T-helper 2 cell treated with Interferon-gamma antibody and Interleukin-4, amounts not matched to agents 5 μg/mL and 100 μg/mL, for 36 hours (primary cell): ENCODE data around the gene NPM1.
A peak's percentile ranks its signal among the peaks of the same experiment; 100 is the strongest.
"Not testable (repeated sequence)": the region's sequence is repeated elsewhere in the genome, so short reads cannot be mapped to it uniquely, and the experiment has no call there.

Experiments
- DNase-seq: peaks from one replicate; pipeline ENCODE4 v3.0.0; 2021; ENCODE audit warnings: low spot score
- H3K27ac Mint-ChIP-seq: one replicate; pipeline ENCODE4 v1.8.0; 2021; ENCODE audit warnings: mild to moderate bottlenecking, mixed read lengths
- H3K27me3 Mint-ChIP-seq: one replicate; pipeline ENCODE4 v1.8.0; 2021; ENCODE audit warnings: low read depth, mixed read lengths
- H3K36me3 Mint-ChIP-seq: one replicate; pipeline ENCODE4 v1.8.0; 2021; ENCODE audit warnings: low read depth, mixed read lengths
- H3K4me1 Mint-ChIP-seq: one replicate; pipeline ENCODE4 v1.8.0; 2021; ENCODE audit warnings: low read depth, mixed read lengths
- H3K4me3 Mint-ChIP-seq: one replicate; pipeline ENCODE4 v1.8.0; 2022; ENCODE audit warnings: mild to moderate bottlenecking, moderate library complexity, mixed read lengths
- H3K9me3 Mint-ChIP-seq: one replicate; pipeline ENCODE4 v1.8.0; 2021; ENCODE audit warnings: mixed read lengths

Gene NPM1

DNA sequence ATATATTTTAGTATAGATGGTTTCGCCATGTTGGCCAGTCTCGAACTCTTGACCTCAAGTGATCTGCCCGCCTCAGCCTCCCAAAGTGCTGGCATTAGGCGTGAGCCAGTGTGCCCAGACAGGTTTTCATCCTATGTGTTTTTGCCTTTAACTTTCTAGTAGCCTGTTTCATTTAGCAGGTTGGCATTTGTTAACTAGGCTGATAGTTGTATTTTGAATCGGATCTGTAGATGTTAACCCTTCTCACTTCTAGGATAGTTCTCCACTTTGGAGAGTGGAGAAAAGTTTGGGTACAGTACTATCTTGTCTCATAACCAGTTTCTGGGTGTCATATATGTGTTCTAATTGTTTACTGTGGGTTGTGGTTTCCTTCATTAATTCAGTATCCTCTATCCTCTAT is 24.5 kb downstream of the NPM1 start:
- no peaks in the 10 kb centered on the region for H3K9me3 Mint-ChIP-seq
- H3K4me1 Mint-ChIP-seq, result peaks cover 30% of the 10 kb centered on the region
- no peaks in the 10 kb centered on the region for H3K27me3 Mint-ChIP-seq
- peaks cover 63% of the 10 kb centered on the region for H3K36me3 Mint-ChIP-seq
- DNase-seq, result no peak
- no peak overlapping the region for H3K27ac Mint-ChIP-seq
- H3K4me3 Mint-ChIP-seq, result no peak overlapping the region

GRCh38 chr5:171413153-171413910 is 25.7 kb downstream of the NPM1 start:
- Mint-ChIP-seq H3K36me3 (peaks cover 52% of the 10 kb centered on the region), H3K27ac (peak overlapping the region; percentile 1), H3K9me3 (no peaks in the 10 kb centered on the region), H3K4me3 (no peak overlapping the region), H3K27me3 (no peaks in the 10 kb centered on the region), H3K4me1 (peaks cover 20% of the 10 kb centered on the region)
- DNase-seq, result no peak

DNA sequence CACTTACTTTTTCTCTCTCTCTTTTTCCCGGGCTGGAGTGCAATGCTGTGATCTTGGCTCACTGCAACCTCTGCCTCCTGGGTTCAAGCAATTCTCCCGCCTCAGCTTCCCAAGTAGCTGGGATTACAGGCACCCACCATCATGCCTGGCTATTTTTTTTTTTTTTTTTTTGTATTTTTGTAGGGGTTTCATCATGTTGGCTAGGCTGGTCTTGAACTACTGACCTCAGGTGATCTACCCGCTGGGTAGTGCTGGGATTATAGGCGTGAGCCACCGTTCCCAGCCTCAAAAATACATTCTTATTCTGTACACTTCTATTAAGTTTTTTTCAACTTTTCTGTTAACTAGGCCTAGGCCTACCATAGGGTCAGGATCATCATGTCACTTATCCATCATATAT is 26.3 kb downstream of the NPM1 start:
- H3K9me3 Mint-ChIP-seq, DNase-seq, H3K27ac Mint-ChIP-seq, H3K4me3 Mint-ChIP-seq, H3K27me3 Mint-ChIP-seq: not testable (repeated sequence)
- Mint-ChIP-seq H3K36me3 (peaks cover 47% of the 10 kb centered on the region), H3K4me1 (peaks cover 15% of the 10 kb centered on the region)

DNA sequence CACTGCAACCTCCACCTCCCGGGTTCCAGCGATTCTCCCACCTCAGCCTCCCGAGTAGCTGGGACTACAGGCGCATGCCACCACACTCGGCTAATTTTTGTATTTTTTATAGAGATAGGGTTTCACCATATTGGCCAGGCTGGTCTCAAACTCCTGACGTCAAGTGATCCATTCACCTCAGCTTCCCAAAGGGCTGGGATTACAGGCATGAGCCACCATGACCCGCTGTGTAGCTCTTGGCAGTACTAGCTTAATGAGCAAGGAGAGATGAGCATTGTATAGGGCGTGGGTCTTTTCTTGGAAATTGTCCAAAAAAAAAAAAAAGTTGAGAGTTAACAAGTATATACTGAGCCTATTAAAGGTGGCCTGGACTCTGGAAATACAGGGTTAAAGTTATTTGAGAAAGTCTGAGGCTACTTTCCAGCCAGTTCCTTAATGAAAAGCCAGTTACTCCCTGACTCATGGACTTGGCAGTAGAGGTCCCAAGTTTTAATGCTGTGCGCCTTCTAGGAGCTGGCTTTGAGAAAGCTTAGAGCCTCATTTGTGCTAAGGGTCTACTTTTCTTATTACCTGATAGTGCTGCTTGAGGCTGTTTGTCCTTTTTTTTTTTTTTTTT is 27.6 kb downstream of the NPM1 start:
- Mint-ChIP-seq H3K36me3 (peaks cover 36% of the 10 kb centered on the region), H3K9me3 (no peaks in the 10 kb centered on the region), H3K27me3 (peaks cover 2% of the 10 kb centered on the region), H3K4me1 (peaks cover 13% of the 10 kb centered on the region), H3K4me3 (no peak overlapping the region), H3K27ac (no peak overlapping the region)
- no peak for DNase-seq

GRCh38 chr5:171416160-171417049 is 28.8 kb downstream of the NPM1 start:
- no peak overlapping the region for H3K4me3 Mint-ChIP-seq
- H3K27ac Mint-ChIP-seq, result no peak overlapping the region
- peaks cover 24% of the 10 kb centered on the region for H3K36me3 Mint-ChIP-seq
- peaks cover 11% of the 10 kb centered on the region for H3K27me3 Mint-ChIP-seq
- no peaks in the 10 kb centered on the region for H3K9me3 Mint-ChIP-seq
- peaks cover 11% of the 10 kb centered on the region for H3K4me1 Mint-ChIP-seq
- DNase-seq, result no peak

DNA sequence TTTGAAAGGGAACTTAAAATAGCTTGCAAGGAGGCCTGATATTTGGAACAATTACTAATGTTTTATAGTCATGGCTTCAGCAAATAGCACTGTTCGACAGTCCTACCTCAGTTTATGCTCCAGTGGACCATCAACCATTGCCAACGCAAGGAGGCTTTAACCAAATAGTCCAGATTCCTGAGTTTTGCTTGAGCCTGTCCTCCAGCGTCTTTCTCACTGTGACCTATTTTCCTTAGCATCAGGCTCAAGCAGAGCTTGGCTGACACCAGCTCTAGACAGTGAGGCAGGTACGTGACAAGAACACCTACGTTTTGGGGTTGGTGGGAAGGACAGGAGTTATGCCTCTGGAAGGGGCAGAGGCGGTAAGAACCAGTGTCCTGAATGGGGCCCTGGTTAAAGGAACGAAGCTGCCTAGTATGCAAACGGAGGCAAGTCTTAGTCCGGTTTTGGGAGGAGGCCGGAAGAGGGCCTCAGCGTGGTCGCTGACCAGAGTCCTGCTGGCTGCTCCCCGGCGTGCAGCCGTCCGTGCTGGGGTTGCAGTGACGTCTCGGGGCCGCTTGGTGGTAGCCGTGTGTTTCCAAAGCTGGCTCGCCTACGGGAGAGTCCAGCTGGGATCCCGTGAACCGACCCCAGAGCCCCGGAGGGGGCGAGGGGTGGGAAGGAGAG is 30.8 kb downstream of the NPM1 start:
- H3K36me3 Mint-ChIP-seq, result peaks cover 6% of the 10 kb centered on the region
- peaks cover 22% of the 10 kb centered on the region for H3K27me3 Mint-ChIP-seq
- peaks cover 7% of the 10 kb centered on the region for H3K4me1 Mint-ChIP-seq
- no peak overlapping the region for H3K27ac Mint-ChIP-seq
- DNase-seq, result peak; percentile 50
- no peaks in the 10 kb centered on the region for H3K9me3 Mint-ChIP-seq
- H3K4me3 Mint-ChIP-seq, result peak overlapping the region; percentile 71

DNA sequence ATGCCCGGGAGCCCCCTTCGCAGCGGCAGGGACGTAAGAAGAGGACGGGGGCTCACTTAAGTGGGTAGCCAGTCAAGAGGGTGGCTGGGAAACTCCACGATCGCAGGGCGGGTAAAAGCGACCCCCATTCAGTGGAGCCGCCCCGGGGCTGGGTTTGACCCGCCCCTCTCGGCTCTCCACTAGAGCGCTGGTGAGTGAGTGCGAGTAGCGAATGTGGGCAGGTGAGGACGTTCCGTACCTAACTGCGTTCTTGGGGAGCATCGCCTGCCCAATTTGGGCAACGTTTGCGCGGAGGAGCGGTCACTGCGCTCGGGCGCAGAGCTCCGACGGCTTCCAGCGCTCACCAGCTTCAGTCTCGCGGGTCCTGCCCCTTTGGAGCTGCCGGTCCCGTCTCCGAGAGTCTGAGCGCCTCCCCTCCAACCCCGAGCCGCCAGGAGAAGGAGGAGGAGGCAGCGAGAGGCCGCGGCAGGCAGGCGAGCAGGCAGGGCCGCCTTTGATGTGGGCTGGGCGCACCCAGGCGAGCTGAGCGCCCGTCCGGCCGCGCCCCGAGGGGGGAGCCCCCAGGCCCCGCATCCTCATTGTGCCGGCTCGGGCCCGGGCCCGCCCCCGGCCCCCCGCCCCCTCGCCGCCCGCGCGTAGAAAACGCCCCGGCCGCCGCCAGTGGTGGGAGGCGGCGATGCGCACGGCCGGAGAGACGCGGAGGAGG is 31.5 kb downstream of the NPM1 start, which contains the start of gene FGF18:
Gene FGF18 (plus strand): TSS at position 666 of the 706 bp plus-strand sequence. CDS start 553 bp downstream, outside the sequence.
- Mint-ChIP-seq H3K9me3 (no peaks in the 10 kb centered on the region), H3K27me3 (peaks cover 22% of the 10 kb centered on the region), H3K36me3 (peaks cover under 1% of the 10 kb centered on the region), H3K4me3 (peak within 1 kb of the TSS; percentile 78), H3K27ac (no peak within 1 kb of the TSS), H3K4me1 (peaks cover 7% of the 10 kb centered on the region)
- DNase-seq, result peak; percentile 40

- Mint-ChIP-seq H3K4me1 (peaks cover 7% of the 10 kb centered on the region), H3K9me3 (no peaks in the 10 kb centered on the region), H3K27ac (no peak overlapping the region), H3K36me3 (no peaks in the 10 kb centered on the region), H3K4me3 (peak overlapping the region; percentile 78), H3K27me3 (peaks cover 22% of the 10 kb centered on the region)
- peak; percentile 18 for DNase-seq
Observed at GRCh38 chr5:171419688-171420430, 32.2 kb downstream of the NPM1 start.

GRCh38 chr5:171420431-171421241 is 33.0 kb downstream of the NPM1 start:
- Mint-ChIP-seq H3K27me3 (peaks cover 22% of the 10 kb centered on the region), H3K4me3 (peak overlapping the region; percentile 78), H3K4me1 (peaks cover 7% of the 10 kb centered on the region), H3K36me3 (no peaks in the 10 kb centered on the region), H3K9me3 (no peaks in the 10 kb centered on the region), H3K27ac (no peak overlapping the region)
- DNase-seq, result no peak

DNA sequence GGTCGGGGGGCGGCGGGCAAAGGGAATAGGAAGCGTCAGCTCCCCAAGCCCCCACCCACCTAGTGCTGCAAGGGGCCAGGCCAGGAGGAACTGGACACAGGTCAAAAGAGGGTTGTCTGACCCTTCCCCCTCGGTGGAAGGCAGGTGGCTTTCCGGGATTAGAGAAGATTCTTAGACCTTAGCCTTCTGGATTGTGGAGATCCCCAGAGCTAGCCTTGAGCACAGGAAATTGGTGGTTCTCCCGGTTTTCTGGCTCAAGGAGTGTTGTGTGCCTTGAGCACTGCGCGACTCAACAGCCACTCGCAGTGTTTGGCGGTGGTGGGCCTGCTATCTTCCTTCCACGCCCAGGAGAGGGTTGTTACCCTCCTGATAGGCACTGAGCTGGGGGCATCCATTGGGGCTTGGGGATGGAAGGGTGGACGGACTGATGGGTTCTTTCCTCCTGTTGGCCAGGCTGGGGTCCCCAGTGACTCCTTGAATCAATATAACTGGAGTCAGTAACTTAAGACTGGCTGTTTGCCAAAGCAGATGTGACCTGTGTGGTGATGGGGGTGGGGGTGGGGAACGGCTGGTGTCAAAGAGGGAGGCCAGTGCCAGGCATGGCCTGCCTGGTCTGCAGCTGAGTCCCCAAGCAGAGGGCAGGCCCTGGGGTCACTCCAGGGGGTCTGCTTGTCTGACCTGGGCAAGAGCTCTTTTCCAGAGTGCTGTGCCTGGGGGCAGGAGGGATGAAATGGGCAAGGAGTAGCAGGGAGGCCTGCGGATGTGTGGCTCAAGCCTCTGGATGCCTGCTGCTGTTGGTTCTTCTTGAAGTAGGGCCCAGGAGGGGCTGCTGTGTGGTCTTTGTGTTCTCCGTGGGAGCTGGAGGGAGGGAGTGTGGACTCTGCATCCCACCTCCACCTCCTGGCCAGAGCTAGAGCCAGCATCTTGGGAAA is 33.9 kb downstream of the NPM1 start:
- Mint-ChIP-seq H3K4me1 (peaks cover 7% of the 10 kb centered on the region), H3K36me3 (no peaks in the 10 kb centered on the region), H3K27ac (no peak overlapping the region), H3K9me3 (no peaks in the 10 kb centered on the region), H3K4me3 (no peak overlapping the region), H3K27me3 (peaks cover 22% of the 10 kb centered on the region)
- no peak for DNase-seq

DNA sequence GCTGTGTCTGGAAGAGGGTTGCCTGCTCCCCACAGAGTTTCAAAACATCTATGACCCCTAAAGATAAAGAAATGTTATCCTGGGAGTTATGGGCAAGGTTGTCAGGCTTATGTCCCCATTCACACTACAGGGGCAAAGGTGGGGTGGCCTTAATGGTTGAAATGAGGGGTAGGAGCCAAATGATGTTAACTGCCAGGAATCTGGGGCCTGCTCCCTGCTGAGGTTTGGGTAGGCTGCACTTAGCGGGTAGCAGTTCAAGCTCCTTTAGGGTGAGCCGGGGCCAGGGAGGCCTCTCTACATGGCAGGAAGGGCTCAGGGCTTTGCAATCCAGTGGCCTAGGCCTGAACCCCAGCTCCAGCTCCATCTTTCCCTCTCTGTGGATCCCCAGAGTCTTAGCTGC is 34.8 kb downstream of the NPM1 start:
- H3K4me3 Mint-ChIP-seq, result no peak overlapping the region
- H3K36me3 Mint-ChIP-seq, result no peaks in the 10 kb centered on the region
- H3K27me3 Mint-ChIP-seq, result peaks cover 22% of the 10 kb centered on the region
- no peak overlapping the region for H3K27ac Mint-ChIP-seq
- H3K4me1 Mint-ChIP-seq, result peaks cover 4% of the 10 kb centered on the region
- no peaks in the 10 kb centered on the region for H3K9me3 Mint-ChIP-seq
- DNase-seq, result no peak
